DOHH2 (cell line): ENCODE results near the gene SMOC2.

Experiments used
- H3F3A ChIP-seq: fragments of 200-600 bp; sonication (generic), shearing (Covaris generic); 2 replicates; pipeline ENCODE4 v1.6.0; 2016; ENCODE audit warnings: antibody characterized with exemption, mild to moderate bottlenecking; ENCODE audit not compliant: control insufficient read depth, insufficient read depth
- H3K27ac ChIP-seq: fragments of 200-600 bp; sonication (generic); 2 replicates; pipeline ENCODE4 v1.5.1; 2014; ENCODE audit warnings: low read depth, mild to moderate bottlenecking, low read length, moderate library complexity
- H3K27me3 ChIP-seq: fragments of 200-600 bp; sonication (generic); 2 replicates; pipeline ENCODE4 v1.6.1; 2014; ENCODE audit warnings: mild to moderate bottlenecking, low read length, mixed read lengths; ENCODE audit not compliant: control insufficient read depth
- H3K36me3 ChIP-seq: fragments of 200-600 bp; sonication (generic); 2 replicates; pipeline ENCODE4 v1.6.1; 2014; ENCODE audit warnings: mild to moderate bottlenecking, low read length, moderate library complexity, mixed read lengths; ENCODE audit not compliant: control insufficient read depth
- H3K4me1 ChIP-seq: fragments of 200-600 bp; sonication (generic); 2 replicates; pipeline ENCODE4 v1.6.1; 2014; ENCODE audit warnings: mild to moderate bottlenecking, low read length, mixed read lengths; ENCODE audit not compliant: control insufficient read depth
- H3K4me2 ChIP-seq: fragments of 200-600 bp; sonication (generic); 2 replicates; pipeline ENCODE4 v1.6.0; 2014; ENCODE audit warnings: mild to moderate bottlenecking, low read length, moderate library complexity
- H3K4me3 ChIP-seq: fragments of 200-600 bp; sonication (generic); 2 replicates; pipeline ENCODE4 v1.5.1; 2014; ENCODE audit warnings: mild to moderate bottlenecking, low read length, mixed read lengths
- H3K79me2 ChIP-seq: fragments of 200-600 bp; sonication (generic); 2 replicates; pipeline ENCODE4 v1.6.1; 2014; ENCODE audit warnings: mild to moderate bottlenecking, low read length, mixed read lengths; ENCODE audit not compliant: control insufficient read depth
- H3K9me2 ChIP-seq: fragments of 200-600 bp; sonication (generic); replicated peaks from 2 replicates; pipeline ENCODE4 v1.6.1; 2014; ENCODE audit warnings: mild to moderate bottlenecking, low read length, mixed read lengths; ENCODE audit not compliant: control insufficient read depth
- H3K9me3 ChIP-seq: fragments of 200-600 bp; sonication (generic); 2 replicates; pipeline ENCODE4 v1.6.1; 2014; ENCODE audit warnings: antibody characterized with exemption, low read length, mixed read lengths; ENCODE audit not compliant: control insufficient read depth, insufficient read depth
- H4K20me1 ChIP-seq: fragments of 200-600 bp; sonication (generic); 2 replicates; pipeline ENCODE4 v1.6.0; 2014; ENCODE audit warnings: low read depth, mild to moderate bottlenecking, antibody characterized with exemption, low read length, moderate library complexity; ENCODE audit not compliant: control insufficient read depth, insufficient read depth
- CTCF ChIP-seq: fragments of 200-600 bp; sonication (generic); IDR thresholded peaks from one replicate; pipeline ENCODE4 v1.5.1; 2014; ENCODE audit warnings: antibody characterized with exemption, mild to moderate bottlenecking, low read depth, low read length; ENCODE audit not compliant: poor library complexity, severe bottlenecking
- EZH2phosphoT487 ChIP-seq: fragments of 200-600 bp; sonication (generic); IDR thresholded peaks from 2 replicates; pipeline ENCODE4 v1.6.1; 2017; ENCODE audit warnings: borderline replicate concordance, mild to moderate bottlenecking, antibody characterized with exemption, low read length, moderate library complexity, mixed read lengths

The SMOC2 gene

GRCh38 chr6:168504366-168504765 lies 63.4 kb downstream of the SMOC2 start:
- Histone ChIP-seq H3K9me2 (no peaks in the 10 kb centered on the region), H3K4me1 (no peaks in the 10 kb centered on the region), H3K4me3 (no peak overlapping the region), H3K27ac (no peak overlapping the region), H3K79me2 (no peaks in the 10 kb centered on the region), H4K20me1 (no peaks in the 10 kb centered on the region), H3K27me3 (no peaks in the 10 kb centered on the region), H3K9me3 (no peaks in the 10 kb centered on the region), H3K4me2 (no peak overlapping the region), H3K36me3 (no peaks in the 10 kb centered on the region), H3F3A (no peaks in the 10 kb centered on the region)
- TF ChIP-seq CTCF (no peak), EZH2phosphoT487 (no peak)

- no peak overlapping the region for H3K27ac ChIP-seq
- no peaks in the 10 kb centered on the region for H3K27me3 ChIP-seq
- no peaks in the 10 kb centered on the region for H3K4me1 ChIP-seq
- H3K9me3 ChIP-seq = no peaks in the 10 kb centered on the region
- no peaks in the 10 kb centered on the region for H3K36me3 ChIP-seq
- H3K9me2 ChIP-seq = no peaks in the 10 kb centered on the region
- no peaks in the 10 kb centered on the region for H4K20me1 ChIP-seq
- no peak overlapping the region for H3K4me3 ChIP-seq
- TF ChIP-seq CTCF (no peak), EZH2phosphoT487 (no peak)
- no peaks in the 10 kb centered on the region for H3K79me2 ChIP-seq
- no peak overlapping the region for H3K4me2 ChIP-seq
- no peaks in the 10 kb centered on the region for H3F3A ChIP-seq
These were observed 65.5 kb downstream of the SMOC2 start for GRCh38 chr6:168506460-168506859.

GRCh38 chr6:168507297-168507696 lies 66.3 kb downstream of the SMOC2 start:
- H3K27me3 ChIP-seq = no peaks in the 10 kb centered on the region

More at GRCh38 chr6:168507297-168507696, 66.3 kb downstream of the SMOC2 start:
- Histone ChIP-seq H3K4me2 (no peak overlapping the region), H3K27ac (no peak overlapping the region), H3K4me1 (no peaks in the 10 kb centered on the region), H3F3A (no peaks in the 10 kb centered on the region), H3K79me2 (no peaks in the 10 kb centered on the region), H4K20me1 (no peaks in the 10 kb centered on the region), H3K36me3 (no peaks in the 10 kb centered on the region), H3K4me3 (no peak overlapping the region), H3K9me3 (no peaks in the 10 kb centered on the region), H3K9me2 (no peaks in the 10 kb centered on the region)
- TF ChIP-seq EZH2phosphoT487 = no peak
- no peak for TF ChIP-seq CTCF
